GM23248 (cell line): Measurements from ENCODE around the gene AZGP1. TPM values are rescaled to one million over a fixed set of nuclear protein-coding genes. Genes with fewer than 3 reads are reported as not detected.

ENCODE experiments used
- DNase-seq: peaks from one replicate; pipeline ENCODE4 v3.0.0-alpha.2; 2015
- H2AFZ ChIP-seq: fragments of 200-600 bp; sonication (generic); 2 replicates; pipeline ENCODE4 v1.6.1; 2016; ENCODE audit warnings: antibody characterized with exemption
- H3F3A ChIP-seq: fragments of 200-600 bp; sonication (generic); 2 replicates; pipeline ENCODE4 v1.6.1; 2016; ENCODE audit warnings: mild to moderate bottlenecking, antibody characterized with exemption, mixed run types; ENCODE audit not compliant: insufficient read depth
- H3K27ac ChIP-seq: fragments of 200-600 bp; sonication (generic); 2 replicates; pipeline ENCODE4 v1.5.1; 2016; ENCODE audit warnings: mild to moderate bottlenecking
- H3K27me3 ChIP-seq: fragments of 200-600 bp; sonication (generic); replicated peaks from 2 replicates; pipeline ENCODE4 v1.6.1; 2016; ENCODE audit warnings: mild to moderate bottlenecking; ENCODE audit not compliant: insufficient read depth
- H3K36me3 ChIP-seq: fragments of 200-600 bp; sonication (generic); 2 replicates; pipeline ENCODE4 v1.6.1; 2016; ENCODE audit warnings: low read depth, mild to moderate bottlenecking
- H3K4me1 ChIP-seq: fragments of 200-600 bp; sonication (generic); 2 replicates; pipeline ENCODE4 v1.6.1; 2016; ENCODE audit warnings: mild to moderate bottlenecking; ENCODE audit not compliant: insufficient read depth
- H3K4me2 ChIP-seq: fragments of 200-600 bp; sonication (generic); one replicate; pipeline ENCODE4 v1.6.1; 2016; ENCODE audit warnings: mild to moderate bottlenecking; ENCODE audit not compliant: unreplicated experiment
- H3K4me3 ChIP-seq: fragments of 200-600 bp; sonication (generic); 2 replicates; pipeline ENCODE4 v1.5.1; 2016; ENCODE audit warnings: mild to moderate bottlenecking
- H3K79me2 ChIP-seq: fragments of 200-600 bp; sonication (generic); 2 replicates; pipeline ENCODE4 v1.6.1; 2016; ENCODE audit warnings: mild to moderate bottlenecking; ENCODE audit not compliant: insufficient read depth
- H3K9ac ChIP-seq: fragments of 200-600 bp; sonication (generic); 2 replicates; pipeline ENCODE4 v1.6.1; 2016; ENCODE audit warnings: mild to moderate bottlenecking
- H3K9me2 ChIP-seq: fragments of 200-600 bp; sonication (generic); 2 replicates; pipeline ENCODE4 v1.6.1; 2016; ENCODE audit warnings: mixed run types, mild to moderate bottlenecking, moderate library complexity; ENCODE audit not compliant: insufficient read depth
- H3K9me3 ChIP-seq: fragments of 200-600 bp; sonication (generic); one replicate; pipeline ENCODE4 v1.6.1; 2017; ENCODE audit warnings: low read depth
- H4K20me1 ChIP-seq: fragments of 200-600 bp; sonication (generic); 2 replicates; pipeline ENCODE4 v1.6.0; 2016; ENCODE audit not compliant: insufficient read depth
- EZH2 ChIP-seq: fragments of 200-600 bp; sonication (generic); IDR thresholded peaks from 2 replicates; pipeline ENCODE4 v1.6.1; 2018; ENCODE audit warnings: antibody characterized with exemption, mild to moderate bottlenecking; ENCODE audit not compliant: insufficient read depth, poor library complexity, severe bottlenecking
- EZH2phosphoT487 ChIP-seq: fragments of 200-600 bp; sonication (generic); IDR thresholded peaks from 2 replicates; pipeline ENCODE4 v1.6.1; 2018; ENCODE audit warnings: antibody characterized with exemption, moderate library complexity, mild to moderate bottlenecking, low read depth; ENCODE audit not compliant: insufficient read depth
- WGBS, 2 experiments: methylation state at CpG; one replicate each; pipeline ENCODE4 v1.1.6; 2015 to 2017; ENCODE audit warnings: low lambda C conversion rate in 2 of 2, low coverage in 1 of 2; ENCODE audit errors: missing lambda C conversion rate in 2 of 2; 5-methylcytosine and 5-hydroxymethylcytosine counted together
- in situ Hi-C: fragments of 300-500 bp; cut with MboI; formaldehyde crosslinking; loops from 2 replicates; pipeline ENCODE4 v1.15.0; 2020
- polyA plus RNA-seq: library from polyadenylated mRNA; unstranded; fragments of >200 nt; fragmentation: Nextera tagmentation; extraction: Ambion mirVana; gene quantifications from 2 replicates; pipeline ENCODE4 v1.2.1, GENCODE V29; 2016
- small RNA-seq: library from RNA; depleted of rRNA; stranded (forward); fragments of <200 nt; gene quantifications from one replicate; pipeline ENCODE3, GENCODE V24; 2014; ENCODE audit warnings: low read depth, low replicate concordance
- total RNA-seq: library from RNA; depleted of rRNA; stranded (reverse); fragments of >200 nt; shearing (Covaris generic); gene quantifications from 2 replicates; pipeline ENCODE4 v1.2.3, GENCODE V29; 2014; rRNA removed

The AZGP1 gene
- total and polyA plus RNA-seq, 2 experiments from 2014 or later, result not detected

DNA sequence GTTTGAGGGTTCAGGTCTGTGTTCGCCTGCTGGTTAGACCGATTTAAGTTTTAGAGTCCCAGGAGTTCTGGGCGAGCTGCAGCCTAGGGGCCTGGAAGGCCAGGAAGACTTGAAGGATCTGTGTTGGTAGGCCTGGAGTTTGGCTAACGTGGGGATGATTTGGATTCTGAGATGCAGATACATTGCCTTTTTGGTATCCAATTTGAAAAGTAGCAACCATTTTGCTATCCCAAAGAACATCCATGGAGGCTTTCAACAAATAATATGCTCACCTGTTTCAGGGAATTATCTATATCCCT lies 56.1 kb downstream of the AZGP1 start:
- H3K36me3 ChIP-seq, result peaks cover 3% of the 10 kb centered on the region; the same call in 1 of the 2 replicates
- H4K20me1 ChIP-seq, result no peaks in the 10 kb centered on the region
- no peaks in the 10 kb centered on the region for H3K9me2 ChIP-seq
- H3K9ac ChIP-seq, result peak overlapping the region; percentile 88
- in situ Hi-C loops, result no loop called here
- peaks cover 55% of the 10 kb centered on the region for H3K79me2 ChIP-seq
- no peaks in the 10 kb centered on the region for H3K27me3 ChIP-seq
- no peaks in the 10 kb centered on the region for H3K9me3 ChIP-seq
- no peak for DNase-seq
- peak overlapping the region; percentile 82 for H3K27ac ChIP-seq
- TF ChIP-seq EZH2phosphoT487 (no peak), EZH2 (no peak)
- peak overlapping the region; percentile 98 for H3K4me2 ChIP-seq
- peaks cover 16% of the 10 kb centered on the region; the same call in 1 of the 2 replicates for H3F3A ChIP-seq
- H3K4me3 ChIP-seq, result peak overlapping the region; percentile 86
- H3K4me1 ChIP-seq, result peaks cover 28% of the 10 kb centered on the region
- H2AFZ ChIP-seq, result peak overlapping the region; percentile 98
- WGBS, 2 experiments, result 12 to 14% methylated on average over 4 of the region's 4 CpGs

DNA sequence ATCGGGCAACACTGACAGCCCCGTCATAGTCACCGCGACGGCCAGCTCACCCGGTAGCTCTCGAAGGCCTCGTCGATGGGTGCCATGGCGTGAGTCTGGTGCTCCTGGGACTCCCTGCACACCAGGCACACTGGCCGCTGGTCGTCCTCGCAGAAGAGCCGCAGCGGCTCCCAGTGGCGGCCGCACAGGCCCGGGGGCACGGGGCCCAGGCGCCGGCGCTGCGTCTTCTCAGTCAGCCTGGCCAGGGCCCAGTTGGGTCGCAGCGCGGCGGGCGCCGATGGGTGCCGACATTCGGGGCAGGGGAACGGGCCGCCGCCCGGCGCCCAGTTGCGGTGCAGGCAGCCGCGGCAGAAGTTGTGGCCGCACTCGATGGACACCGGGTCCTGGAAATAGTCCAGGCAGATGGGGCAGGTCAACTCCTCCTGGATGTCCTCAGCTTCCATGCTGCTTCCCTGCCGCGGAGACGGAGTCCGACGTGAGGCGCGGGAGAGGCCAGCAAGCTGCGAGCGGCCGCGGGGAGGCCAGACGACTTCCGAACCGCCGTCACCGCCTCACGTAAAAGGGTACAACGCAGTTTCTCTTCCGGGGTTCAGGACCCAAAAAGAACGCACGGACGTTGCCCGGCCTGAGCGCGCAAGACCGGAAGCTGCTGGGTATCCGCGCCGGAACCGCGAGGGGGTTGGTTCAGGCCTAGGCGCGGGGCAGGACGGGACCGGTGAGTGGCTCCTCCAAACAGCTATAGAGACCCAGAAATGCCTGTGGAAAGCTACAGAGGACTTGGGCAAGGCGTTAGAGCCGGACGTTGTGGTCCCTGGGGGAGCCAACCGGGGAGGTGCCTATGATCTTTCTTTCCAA lies 56.6 kb downstream of the AZGP1 start, which contains the start of gene TRIM4:
Gene TRIM4, minus strand, starts transcription at position 572 of the 855 bp plus-strand sequence. Its CDS starts 129 bp downstream, at position 443.
- H3K4me3 ChIP-seq, result peak within 1 kb of the TSS; percentile 86
- no peaks in the 10 kb centered on the region for H3K9me2 ChIP-seq
- H3K4me2 ChIP-seq, result peak within 1 kb of the TSS; percentile 98
- H3K9ac ChIP-seq, result peak within 1 kb of the TSS; percentile 88
- peak within 1 kb of the TSS; percentile 98 for H2AFZ ChIP-seq
- DNase-seq, result peak; percentile 96
- H3K4me1 ChIP-seq, result peaks cover 28% of the 10 kb centered on the region
- peak within 1 kb of the TSS; percentile 82 for H3K27ac ChIP-seq
- peaks cover 19% of the 10 kb centered on the region; the same call in 1 of the 2 replicates for H3F3A ChIP-seq
- no peaks in the 10 kb centered on the region for H3K27me3 ChIP-seq
- no peaks in the 10 kb centered on the region for H3K9me3 ChIP-seq
- peaks cover 3% of the 10 kb centered on the region; the same call in 1 of the 2 replicates for H3K36me3 ChIP-seq
- peaks cover 61% of the 10 kb centered on the region for H3K79me2 ChIP-seq
- 1% methylated on average over 80 to 81 of the region's 81 CpGs for WGBS, 2 experiments
- H4K20me1 ChIP-seq, result no peaks in the 10 kb centered on the region
- in situ Hi-C loops, result no loop called here
- TF ChIP-seq EZH2phosphoT487 (no peak), EZH2 (no peak)

Small RNAs within 50 kb of the gene (small RNA-seq; reads per million reads assigned to genes)
- gene RF00019 (not detected), gene RF00561 (not detected)

Other genes starting within 250 kb of the AZGP1 start
- gene CYP3A7, start 240.8 kb downstream of the AZGP1 start, total RNA-seq, result not detected in 2 replicates
- not detected in 2 replicates for gene CYP3A7, start 240.8 kb downstream of the AZGP1 start, polyA plus RNA-seq
- not detected in 2 replicates for gene CYP3A4, start 191.8 kb downstream of the AZGP1 start, total RNA-seq
- gene CYP3A4, start 191.8 kb downstream of the AZGP1 start, polyA plus RNA-seq, result not detected in 2 replicates
- not detected in 2 replicates for gene CYP3A43, start 148.0 kb downstream of the AZGP1 start, total RNA-seq
- gene CYP3A43, start 148.0 kb downstream of the AZGP1 start, polyA plus RNA-seq, result not detected in 2 replicates
- not detected in 2 replicates for gene OR2AE1, start 99.0 kb downstream of the AZGP1 start, total RNA-seq
- gene OR2AE1, start 99.0 kb downstream of the AZGP1 start, polyA plus RNA-seq, result not detected in 2 replicates
- gene TRIM4, start 56.5 kb downstream of the AZGP1 start, total RNA-seq, result 27.2 and 34.5 TPM in 2 replicates
- 20.2 and 22.6 TPM in 2 replicates for gene TRIM4, start 56.5 kb downstream of the AZGP1 start, polyA plus RNA-seq
- not detected in 2 replicates for gene GJC3, start 46.4 kb downstream of the AZGP1 start, total RNA-seq
- not detected in 2 replicates for gene GJC3, start 46.4 kb downstream of the AZGP1 start, polyA plus RNA-seq
- gene ZKSCAN1, start 39.6 kb upstream of the AZGP1 start, total RNA-seq, result 17.8 and 21.9 TPM in 2 replicates
- 33.7 and 37.0 TPM in 2 replicates for gene ZKSCAN1, start 39.6 kb upstream of the AZGP1 start, polyA plus RNA-seq
- 3.4 and 6.3 TPM in 2 replicates for gene ZSCAN21, start 73.7 kb upstream of the AZGP1 start, total RNA-seq
- gene ZSCAN21, start 73.7 kb upstream of the AZGP1 start, polyA plus RNA-seq, result 7.9 and 8.2 TPM in 2 replicates
- 13.8 and 24.9 TPM in 2 replicates for gene ZNF3, start 105.7 kb upstream of the AZGP1 start, total RNA-seq
- 13.3 and 15.0 TPM in 2 replicates for gene ZNF3, start 105.7 kb upstream of the AZGP1 start, polyA plus RNA-seq
- 59.1 and 79.1 TPM in 2 replicates for gene COPS6, start 112.9 kb upstream of the AZGP1 start, total RNA-seq
- gene COPS6, start 112.9 kb upstream of the AZGP1 start, polyA plus RNA-seq, result 214 and 223 TPM in 2 replicates
- 61.3 and 93.1 TPM in 2 replicates for gene MCM7, start 125.4 kb upstream of the AZGP1 start, total RNA-seq
- 49.6 and 53.7 TPM in 2 replicates for gene MCM7, start 125.4 kb upstream of the AZGP1 start, polyA plus RNA-seq
- 13.7 and 16.2 TPM in 2 replicates for gene AP4M1, start 125.6 kb upstream of the AZGP1 start, total RNA-seq
- 18.7 and 19.4 TPM in 2 replicates for gene AP4M1, start 125.6 kb upstream of the AZGP1 start, polyA plus RNA-seq
- 40.5 and 69.8 TPM in 2 replicates for gene TAF6, start 143.3 kb upstream of the AZGP1 start, total RNA-seq
- 53.0 and 55.2 TPM in 2 replicates for gene TAF6, start 143.3 kb upstream of the AZGP1 start, polyA plus RNA-seq
- gene CNPY4, start 143.6 kb upstream of the AZGP1 start, total RNA-seq, result 26.2 and 37.8 TPM in 2 replicates
- 26.9 and 29.9 TPM in 2 replicates for gene CNPY4, start 143.6 kb upstream of the AZGP1 start, polyA plus RNA-seq
- 0.43 and 1.9 TPM in 2 replicates for gene MBLAC1, start 150.9 kb upstream of the AZGP1 start, total RNA-seq
- 1.3 TPM in 2 replicates for gene MBLAC1, start 150.9 kb upstream of the AZGP1 start, polyA plus RNA-seq
- 49.4 and 54.0 TPM in 2 replicates for gene LAMTOR4, start 172.9 kb upstream of the AZGP1 start, total RNA-seq
- gene LAMTOR4, start 172.9 kb upstream of the AZGP1 start, polyA plus RNA-seq, result 92.2 and 96.7 TPM in 2 replicates
- 7.0 and 11.8 TPM in 2 replicates for gene TRAPPC14, start 182.7 kb upstream of the AZGP1 start, total RNA-seq
- gene TRAPPC14, start 182.7 kb upstream of the AZGP1 start, polyA plus RNA-seq, result 5.1 and 5.8 TPM in 2 replicates
- 0.51 and 1.6 TPM in 2 replicates for gene GAL3ST4, start 192.6 kb upstream of the AZGP1 start, total RNA-seq
- gene GAL3ST4, start 192.6 kb upstream of the AZGP1 start, polyA plus RNA-seq, result 1.5 TPM in 2 replicates
- 0.22 and 1.0 TPM in 2 replicates for gene GPC2, start 201.3 kb upstream of the AZGP1 start, total RNA-seq
- 0.16 TPM in 1 of 2 replicates, not detected in the other for gene GPC2, start 201.3 kb upstream of the AZGP1 start, polyA plus RNA-seq
- 0.97 TPM in 1 of 2 replicates, not detected in the other for gene STAG3, start 201.9 kb upstream of the AZGP1 start, total RNA-seq
- 0.65 and 1.1 TPM in 2 replicates for gene STAG3, start 201.9 kb upstream of the AZGP1 start, polyA plus RNA-seq
- not detected in 2 replicates for gene PVRIG, start 243.9 kb upstream of the AZGP1 start, total RNA-seq
- gene PVRIG, start 243.9 kb upstream of the AZGP1 start, polyA plus RNA-seq, result 0.34 TPM in 1 of 2 replicates, not detected in the other